Activated naive CD8-positive, alpha-beta T cell (primary cell): Measurements from ENCODE around the gene FAM184A.

Source experiments
- H3K27ac Mint-ChIP-seq: one replicate; pipeline ENCODE4 v1.8.0; 2021; ENCODE audit warnings: mixed read lengths
- H3K27me3 Mint-ChIP-seq: one replicate; pipeline ENCODE4 v1.8.0; 2021; ENCODE audit warnings: mixed read lengths
- H3K36me3 Mint-ChIP-seq: one replicate; pipeline ENCODE4 v1.8.0; 2021; ENCODE audit warnings: mixed read lengths
- H3K4me1 Mint-ChIP-seq: one replicate; pipeline ENCODE4 v1.8.0; 2021; ENCODE audit warnings: low read depth, mixed read lengths
- H3K4me3 Mint-ChIP-seq: one replicate; pipeline ENCODE4 v1.8.0; 2021; ENCODE audit warnings: mild to moderate bottlenecking, mixed read lengths
- H3K9me3 Mint-ChIP-seq: one replicate; pipeline ENCODE4 v1.8.0; 2021; ENCODE audit warnings: low read depth, mixed read lengths

Gene FAM184A

DNA sequence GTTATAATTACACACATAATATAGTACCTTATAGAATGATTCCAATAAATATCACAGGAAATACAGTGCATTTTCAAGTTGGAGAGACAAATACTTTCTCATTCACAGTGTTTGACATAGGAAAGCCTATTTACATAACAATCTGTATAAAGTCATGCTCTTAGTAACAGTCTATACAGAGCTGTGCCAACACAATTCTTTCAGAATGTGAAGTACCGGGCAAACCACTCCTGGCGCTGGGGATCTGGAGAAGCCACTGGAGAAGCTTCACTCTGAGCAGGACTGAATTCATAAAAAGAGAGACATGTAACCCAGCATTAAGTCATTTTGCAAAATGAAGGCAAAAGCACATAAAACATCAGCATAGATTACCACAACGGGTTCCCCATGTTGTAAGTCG lies 118.6 kb downstream of the FAM184A start:
- H3K9me3 Mint-ChIP-seq, result no peaks in the 10 kb centered on the region
- H3K36me3 Mint-ChIP-seq, result no peaks in the 10 kb centered on the region
- H3K27ac Mint-ChIP-seq, result no peak overlapping the region
- peaks cover 7% of the 10 kb centered on the region for H3K4me1 Mint-ChIP-seq
- no peaks in the 10 kb centered on the region for H3K27me3 Mint-ChIP-seq
- H3K4me3 Mint-ChIP-seq, result no peak overlapping the region

DNA sequence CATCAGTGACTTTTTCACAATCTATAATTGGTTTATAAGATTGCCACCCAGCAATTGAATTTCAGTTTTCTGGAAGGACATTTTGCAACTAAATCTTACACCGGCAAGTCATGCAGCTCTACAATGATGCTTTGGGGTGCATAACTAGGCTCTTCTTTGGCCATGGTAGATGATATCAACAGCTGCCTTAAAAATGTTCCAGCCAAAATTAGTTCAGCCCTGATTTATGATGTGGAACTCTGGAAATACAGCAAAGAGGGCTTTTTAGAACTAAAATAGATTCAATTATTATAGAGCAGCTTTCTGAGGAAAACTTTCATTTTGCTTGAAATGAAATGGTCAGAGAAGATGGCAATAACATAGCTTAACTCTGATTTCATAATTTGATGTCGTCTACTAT lies 125.1 kb downstream of the FAM184A start:
- H3K9me3 Mint-ChIP-seq, result peaks cover 8% of the 10 kb centered on the region
- H3K4me1 Mint-ChIP-seq, result no peaks in the 10 kb centered on the region
- H3K27me3 Mint-ChIP-seq, result no peaks in the 10 kb centered on the region
- no peak overlapping the region for H3K4me3 Mint-ChIP-seq
- H3K27ac Mint-ChIP-seq, result no peak overlapping the region
- no peaks in the 10 kb centered on the region for H3K36me3 Mint-ChIP-seq

GRCh38 chr6:118952683-118953082 lies 125.8 kb downstream of the FAM184A start:
- Mint-ChIP-seq H3K9me3 (peaks cover 8% of the 10 kb centered on the region), H3K4me3 (no peak overlapping the region), H3K4me1 (no peaks in the 10 kb centered on the region), H3K27ac (no peak overlapping the region), H3K27me3 (no peaks in the 10 kb centered on the region), H3K36me3 (no peaks in the 10 kb centered on the region)

DNA sequence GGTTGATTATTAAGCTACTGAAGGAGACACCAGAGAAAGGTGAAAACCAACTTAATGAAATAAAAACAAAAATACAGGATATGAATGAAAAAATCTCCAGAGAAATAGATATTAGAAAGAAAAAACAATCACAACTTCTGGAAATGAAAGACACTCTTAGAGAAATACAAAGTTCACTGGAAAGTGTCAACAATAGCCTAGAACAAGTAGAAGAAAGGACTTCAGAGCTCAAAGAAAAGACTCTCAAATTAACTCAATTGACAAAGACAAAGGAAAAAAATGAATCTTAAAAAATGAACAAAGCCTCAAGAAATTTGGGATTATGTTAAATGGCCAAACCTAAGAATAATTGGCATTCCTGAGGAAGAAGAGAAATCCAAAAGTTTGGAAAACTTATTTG lies 133.2 kb downstream of the FAM184A start:
- Mint-ChIP-seq H3K4me1 (no peaks in the 10 kb centered on the region), H3K27me3 (no peaks in the 10 kb centered on the region), H3K9me3 (peaks cover 45% of the 10 kb centered on the region), H3K4me3 (no peak overlapping the region), H3K27ac (no peak overlapping the region), H3K36me3 (peaks cover 18% of the 10 kb centered on the region)

- Mint-ChIP-seq H3K36me3 (peaks cover 30% of the 10 kb centered on the region), H3K4me3 (no peak overlapping the region), H3K27ac (no peak overlapping the region), H3K27me3 (no peaks in the 10 kb centered on the region), H3K4me1 (peaks cover 18% of the 10 kb centered on the region), H3K9me3 (peaks cover 26% of the 10 kb centered on the region)
Measured at GRCh38 chr6:118940770-118941169, 137.7 kb downstream of the FAM184A start.

GRCh38 chr6:118939683-118940082 lies 138.8 kb downstream of the FAM184A start:
- no peaks in the 10 kb centered on the region for H3K27me3 Mint-ChIP-seq
- H3K36me3 Mint-ChIP-seq, result peaks cover 28% of the 10 kb centered on the region
- no peak overlapping the region for H3K27ac Mint-ChIP-seq
- peaks cover 16% of the 10 kb centered on the region for H3K9me3 Mint-ChIP-seq
- H3K4me1 Mint-ChIP-seq, result peaks cover 24% of the 10 kb centered on the region
- H3K4me3 Mint-ChIP-seq, result no peak overlapping the region

DNA sequence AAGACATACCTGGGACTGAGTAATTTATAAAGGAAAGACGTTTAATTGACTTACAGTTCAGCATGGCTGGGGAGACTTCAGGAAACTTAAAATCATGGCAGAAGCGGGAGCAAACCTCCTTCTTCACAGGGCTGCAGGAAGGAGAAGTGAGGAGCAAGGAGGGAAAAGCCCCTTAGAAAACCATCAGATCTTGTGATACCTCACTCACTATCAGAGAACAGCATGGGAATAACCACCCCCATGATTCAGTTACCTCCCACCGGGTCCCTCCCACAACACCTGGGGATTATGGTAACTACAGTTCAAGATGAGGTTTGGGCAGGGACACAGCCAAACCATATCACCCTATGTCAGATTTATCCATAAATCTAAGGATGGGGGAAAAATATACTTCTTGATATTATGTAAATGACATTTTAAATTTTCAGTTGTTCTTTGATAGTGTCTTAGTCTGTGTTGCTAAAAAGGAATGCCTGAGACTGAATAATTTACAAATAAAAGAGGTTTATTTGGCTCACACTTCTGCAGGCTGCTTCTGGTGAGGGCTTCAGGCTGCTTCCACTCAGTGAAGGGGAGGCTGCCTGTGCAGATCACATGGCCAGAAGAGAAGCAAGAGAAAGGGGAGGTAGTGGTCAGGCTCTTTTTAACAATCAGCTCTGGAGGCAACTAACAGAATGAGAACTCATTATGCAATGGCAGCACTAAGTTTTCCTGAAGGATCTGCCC lies 142.3 kb downstream of the FAM184A start:
- H3K36me3 Mint-ChIP-seq, result peaks cover 22% of the 10 kb centered on the region
- peak overlapping the region; percentile 91 for H3K4me3 Mint-ChIP-seq
- no peaks in the 10 kb centered on the region for H3K9me3 Mint-ChIP-seq
- H3K27ac Mint-ChIP-seq, result no peak overlapping the region
- peaks cover 43% of the 10 kb centered on the region for H3K4me1 Mint-ChIP-seq
- H3K27me3 Mint-ChIP-seq, result no peaks in the 10 kb centered on the region

- Mint-ChIP-seq H3K36me3 (peaks cover 28% of the 10 kb centered on the region), H3K4me1 (peaks cover 49% of the 10 kb centered on the region), H3K4me3 (peak overlapping the region; percentile 91), H3K27ac (peak overlapping the region; percentile 78), H3K9me3 (no peaks in the 10 kb centered on the region), H3K27me3 (no peaks in the 10 kb centered on the region)
Measured at GRCh38 chr6:118935331-118935668, 143.2 kb downstream of the FAM184A start.

GRCh38 chr6:118934461-118935330 lies 143.8 kb downstream of the FAM184A start, which contains the start of gene MCM9:
Gene MCM9, minus strand, starts transcription at chr6:118935159. Its CDS starts 3,436 bp downstream, at chr6:118931723.
- peak within 1 kb of the TSS; percentile 91 for H3K4me3 Mint-ChIP-seq
- no peaks in the 10 kb centered on the region for H3K27me3 Mint-ChIP-seq
- H3K27ac Mint-ChIP-seq, result peak within 1 kb of the TSS; percentile 90
- peaks cover 28% of the 10 kb centered on the region for H3K36me3 Mint-ChIP-seq
- H3K4me1 Mint-ChIP-seq, result peaks cover 49% of the 10 kb centered on the region
- H3K9me3 Mint-ChIP-seq, result no peaks in the 10 kb centered on the region

DNA sequence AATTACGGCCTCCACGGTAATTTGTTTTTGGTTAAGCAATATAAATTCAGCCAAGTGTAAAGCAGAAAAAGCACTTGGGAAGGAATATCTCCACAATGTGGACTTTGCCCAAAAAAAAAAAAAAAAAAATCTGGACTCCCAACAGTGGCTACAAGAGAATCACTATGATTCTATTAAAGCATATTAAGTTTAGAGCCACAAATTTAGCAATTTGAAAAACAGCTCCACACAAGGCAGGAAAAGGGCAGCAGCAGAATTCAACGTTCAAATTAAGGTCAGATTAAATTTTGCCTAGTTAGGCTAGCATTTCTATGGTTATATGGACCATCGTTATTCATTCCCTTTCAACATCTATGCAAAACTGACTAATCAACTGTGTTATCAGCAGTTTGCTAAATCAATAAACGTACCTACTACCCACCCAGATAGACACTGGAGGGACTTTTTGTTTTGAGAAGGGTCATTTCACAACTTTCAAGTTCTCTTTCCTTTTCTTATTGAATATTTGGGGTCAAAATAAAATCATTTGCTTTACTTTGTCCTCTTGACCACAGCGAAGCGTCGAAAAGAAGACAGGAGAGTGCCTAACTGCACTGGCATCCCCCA lies 144.5 kb downstream of the FAM184A start:
- Mint-ChIP-seq H3K4me3 (peak overlapping the region; percentile 91), H3K4me1 (peaks cover 49% of the 10 kb centered on the region), H3K9me3 (no peaks in the 10 kb centered on the region)

GRCh38 chr6:118932421-118932820 lies 146.0 kb downstream of the FAM184A start:
- H3K27ac Mint-ChIP-seq, result no peak overlapping the region
- H3K36me3 Mint-ChIP-seq, result peaks cover 21% of the 10 kb centered on the region
- no peaks in the 10 kb centered on the region for H3K9me3 Mint-ChIP-seq
- peaks cover 48% of the 10 kb centered on the region for H3K4me1 Mint-ChIP-seq
- H3K27me3 Mint-ChIP-seq, result no peaks in the 10 kb centered on the region
- peak overlapping the region; percentile 84 for H3K4me3 Mint-ChIP-seq

More for the DNA sequence above, 144.5 kb downstream of the FAM184A start:
- Mint-ChIP-seq H3K36me3 (peaks cover 26% of the 10 kb centered on the region), H3K27ac (peak overlapping the region; percentile 90), H3K27me3 (no peaks in the 10 kb centered on the region)

- H3K27me3 Mint-ChIP-seq, result no peaks in the 10 kb centered on the region
- no peak overlapping the region for H3K4me3 Mint-ChIP-seq
- peaks cover 43% of the 10 kb centered on the region for H3K4me1 Mint-ChIP-seq
- H3K36me3 Mint-ChIP-seq, result peaks cover 19% of the 10 kb centered on the region
- H3K27ac Mint-ChIP-seq, result no peak overlapping the region
- H3K9me3 Mint-ChIP-seq, result no peaks in the 10 kb centered on the region
Measured at GRCh38 chr6:118931436-118931835, 147.0 kb downstream of the FAM184A start.

- no peaks in the 10 kb centered on the region for H3K27me3 Mint-ChIP-seq
- no peaks in the 10 kb centered on the region for H3K9me3 Mint-ChIP-seq
- H3K36me3 Mint-ChIP-seq, result peaks cover 17% of the 10 kb centered on the region
- H3K27ac Mint-ChIP-seq, result no peak overlapping the region
- no peak overlapping the region for H3K4me3 Mint-ChIP-seq
- peaks cover 37% of the 10 kb centered on the region for H3K4me1 Mint-ChIP-seq
Measured at GRCh38 chr6:118930680-118931079, 147.8 kb downstream of the FAM184A start.

GRCh38 chr6:118923035-118923434 lies 155.4 kb downstream of the FAM184A start:
- Mint-ChIP-seq H3K36me3 (peaks cover 18% of the 10 kb centered on the region), H3K9me3 (no peaks in the 10 kb centered on the region), H3K4me3 (no peak overlapping the region), H3K27ac (no peak overlapping the region), H3K4me1 (peaks cover 8% of the 10 kb centered on the region), H3K27me3 (no peaks in the 10 kb centered on the region)

GRCh38 chr6:118921084-118921483 lies 157.4 kb downstream of the FAM184A start:
- Mint-ChIP-seq H3K27me3 (no peaks in the 10 kb centered on the region), H3K4me3 (no peak overlapping the region), H3K27ac (no peak overlapping the region), H3K4me1 (peaks cover 4% of the 10 kb centered on the region), H3K9me3 (no peaks in the 10 kb centered on the region), H3K36me3 (peaks cover 12% of the 10 kb centered on the region)
